GM19238 (cell line): Measurements from ENCODE around the gene ZNF679.
"Not testable (repeated sequence)": the region's sequence is repeated elsewhere in the genome, so short reads cannot be mapped to it uniquely, and the experiment has no call there.

Source experiments
- DNase-seq: peaks from one replicate; pipeline ENCODE4 v3.0.0; 2011; ENCODE audit warnings: low spot score; ENCODE audit not compliant: insufficient read length

Gene ZNF679

DNA sequence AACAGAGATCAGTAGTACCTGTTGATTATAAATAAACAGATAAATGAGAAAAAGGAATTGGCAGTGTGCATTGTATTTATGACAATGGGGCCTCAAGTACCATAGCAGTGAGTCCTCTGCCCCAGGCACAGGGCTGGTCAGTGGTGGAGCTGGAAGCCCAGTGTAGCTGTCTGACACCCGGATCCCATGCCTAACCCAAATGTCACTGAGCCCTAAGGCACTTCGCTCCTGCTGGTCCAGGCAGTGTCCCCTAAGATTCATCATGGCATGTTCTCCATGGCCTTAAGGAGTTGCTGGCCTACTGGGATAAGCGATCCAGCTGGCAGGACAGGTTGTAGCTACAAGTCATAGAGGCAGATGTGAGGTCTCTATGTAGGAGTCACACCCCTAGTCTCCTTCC, 82.2 kb downstream of the ZNF679 start:
- no peak for DNase-seq

DNA sequence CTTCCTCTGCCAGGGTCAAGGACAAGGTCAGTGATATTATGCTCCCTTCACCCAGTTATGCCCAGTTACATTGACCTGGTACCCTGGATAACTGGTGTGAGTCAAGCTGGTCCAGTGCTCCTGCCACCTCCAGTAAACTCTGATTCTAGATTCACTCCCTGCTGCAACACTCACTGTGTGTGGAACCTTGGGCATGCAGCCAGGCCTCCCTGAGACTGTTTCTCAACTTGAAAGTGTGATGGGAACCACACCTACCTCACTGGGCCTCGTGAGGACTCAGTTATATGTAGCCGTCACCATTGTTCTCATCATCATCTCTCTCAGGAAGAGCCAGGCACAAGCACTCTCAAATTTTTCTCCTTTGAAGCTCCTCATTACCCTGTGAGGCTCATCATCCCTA, 84.6 kb downstream of the ZNF679 start:
- DNase-seq, result no peak

DNA sequence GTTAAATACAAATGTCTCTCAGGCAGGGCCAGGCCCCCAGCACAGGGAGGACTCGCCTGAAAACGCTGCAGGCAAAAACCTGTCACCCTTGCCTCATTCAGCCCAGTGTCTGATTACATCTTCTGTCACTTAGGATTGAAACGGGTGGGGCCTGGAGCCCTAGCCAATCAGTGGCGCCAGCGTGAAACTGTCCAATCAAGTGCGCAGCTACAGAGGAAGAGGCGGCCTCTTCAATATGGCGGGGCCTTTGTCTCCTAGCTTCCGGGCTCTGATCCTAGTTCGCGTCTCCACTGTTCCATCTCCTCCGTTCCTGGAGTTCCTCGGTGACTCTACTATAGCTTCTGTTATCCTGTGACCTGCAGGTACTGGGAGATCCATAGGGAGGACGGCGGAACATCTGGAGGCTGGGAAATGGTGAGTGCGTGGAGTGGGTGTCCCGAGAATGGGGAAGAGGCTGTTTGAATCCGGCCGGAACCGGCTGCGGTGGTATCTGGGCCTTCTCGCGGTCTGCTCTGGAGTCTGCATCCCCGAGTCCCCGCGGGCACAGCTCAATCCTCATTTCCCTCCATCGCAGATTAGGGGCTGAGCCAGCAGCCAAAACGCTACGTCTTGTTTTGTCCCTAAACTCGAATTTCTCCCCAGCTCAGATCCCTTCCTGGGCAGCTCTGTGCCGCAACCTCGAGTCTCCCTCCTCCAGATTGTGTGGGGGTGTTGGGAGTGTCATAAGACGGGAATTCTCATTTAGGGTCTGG, 85.6 kb downstream of the ZNF679 start, which contains the start of gene ZNF736:
ZNF736 (plus strand) TSS at position 222 of the 752 bp plus-strand sequence; CDS start at position 412, 190 bp downstream.
- peak; percentile 72 for DNase-seq

DNA sequence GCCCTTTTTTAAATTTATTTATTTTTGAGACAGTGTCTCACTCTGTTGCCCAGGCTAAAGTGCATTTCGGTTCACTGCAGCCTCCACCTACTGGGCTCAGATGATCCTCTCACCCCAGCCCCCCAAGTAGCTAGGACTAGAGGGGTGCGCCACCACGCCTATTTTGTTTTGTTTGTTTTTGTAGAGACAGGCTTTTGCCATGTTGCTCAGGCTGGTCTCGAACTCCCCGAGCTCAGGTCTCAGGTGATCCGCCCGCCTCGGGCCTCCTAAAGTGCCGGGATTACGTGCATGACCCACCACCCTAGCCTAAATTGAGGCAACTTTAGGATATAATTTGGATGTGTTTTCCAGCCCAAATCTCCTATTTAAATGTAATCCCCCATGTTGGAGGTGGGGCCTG, 86.3 kb downstream of the ZNF679 start:
- DNase-seq, result no peak

DNA sequence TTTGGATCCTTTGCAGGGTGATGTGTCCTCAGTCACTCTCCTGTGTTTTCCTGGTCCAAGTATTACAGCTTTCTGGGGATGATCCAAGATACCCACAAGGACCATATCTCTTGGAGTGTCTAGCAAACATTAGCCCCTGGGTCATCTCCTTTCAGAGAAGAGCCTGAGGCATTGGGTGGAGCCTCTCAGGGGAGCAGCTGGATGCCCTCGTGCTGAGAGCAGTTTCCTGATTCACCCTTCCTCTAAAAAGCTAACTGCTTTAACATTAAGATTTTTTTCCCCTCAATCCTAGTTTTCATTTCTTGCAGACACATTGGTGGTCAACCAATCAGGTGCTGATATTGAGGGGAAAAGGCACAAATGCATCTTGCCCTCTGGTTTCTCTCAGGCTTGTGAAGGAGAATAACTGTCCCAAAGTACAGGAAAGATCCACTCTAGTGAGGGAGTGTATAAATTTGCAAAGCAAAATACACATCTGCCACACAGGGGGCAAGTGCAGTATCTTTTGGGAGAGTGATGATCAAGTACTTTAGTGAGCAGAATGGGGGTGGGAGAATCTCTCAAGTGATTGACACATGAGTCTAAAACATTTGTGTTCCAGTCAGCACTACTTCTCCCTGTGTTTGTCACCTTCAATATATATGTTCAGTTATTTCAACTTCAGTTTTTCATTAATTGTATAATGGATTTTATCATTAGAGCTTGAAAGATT, 87.9 kb downstream of the ZNF679 start:
- not testable (repeated sequence) for DNase-seq
